Measurements from ENCODE around the gene SLC28A1.

- TF ChIP-seq, protein P1, sequence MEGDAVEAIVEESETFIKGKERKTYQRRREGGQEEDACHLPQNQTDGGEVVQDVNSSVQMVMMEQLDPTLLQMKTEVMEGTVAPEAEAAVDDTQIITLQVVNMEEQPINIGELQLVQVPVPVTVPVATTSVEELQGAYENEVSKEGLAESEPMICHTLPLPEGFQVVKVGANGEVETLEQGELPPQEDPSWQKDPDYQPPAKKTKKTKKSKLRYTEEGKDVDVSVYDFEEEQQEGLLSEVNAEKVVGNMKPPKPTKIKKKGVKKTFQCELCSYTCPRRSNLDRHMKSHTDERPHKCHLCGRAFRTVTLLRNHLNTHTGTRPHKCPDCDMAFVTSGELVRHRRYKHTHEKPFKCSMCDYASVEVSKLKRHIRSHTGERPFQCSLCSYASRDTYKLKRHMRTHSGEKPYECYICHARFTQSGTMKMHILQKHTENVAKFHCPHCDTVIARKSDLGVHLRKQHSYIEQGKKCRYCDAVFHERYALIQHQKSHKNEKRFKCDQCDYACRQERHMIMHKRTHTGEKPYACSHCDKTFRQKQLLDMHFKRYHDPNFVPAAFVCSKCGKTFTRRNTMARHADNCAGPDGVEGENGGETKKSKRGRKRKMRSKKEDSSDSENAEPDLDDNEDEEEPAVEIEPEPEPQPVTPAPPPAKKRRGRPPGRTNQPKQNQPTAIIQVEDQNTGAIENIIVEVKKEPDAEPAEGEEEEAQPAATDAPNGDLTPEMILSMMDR (IDR thresholded peaks at IDR 0.05), result no peak
- no peak for TF ChIP-seq EZH2 (IDR thresholded peaks at IDR 0.05; ENCODE audit: borderline replicate concordance, insufficient read depth, low read depth, low read length, poor library complexity, severe bottlenecking)
These were observed 4.2 kb downstream of the SLC28A1 start for GRCh38 chr15:84888639-84889038.

All from B cell (primary cell).